K562 (cell line): ENCODE data around the gene IL1B. TPM values are rescaled to one million over a fixed set of nuclear protein-coding genes. Genes with fewer than 3 reads are reported as not detected.

Experiments
- COPS2 ChIP-seq: fragments of 450-650 bp; conservative IDR thresholded peaks from 2 replicates; pipeline ENCODE4 v1.6.1; 2016; ENCODE audit warnings: mild to moderate bottlenecking, moderate library complexity
- E2F6 ChIP-seq, 2 experiments: IDR thresholded peaks; 2 replicates each; pipeline ENCODE4 v1.6.1; 2011; ENCODE audit warnings: borderline replicate concordance in 1 of 2, control low read depth in 1 of 2, low read depth in 1 of 2, low read length in 1 of 2, mild to moderate bottlenecking in 1 of 2, mixed read lengths in 1 of 2, moderate library complexity in 1 of 2; ENCODE audit not compliant: insufficient read depth in 1 of 2, insufficient read length in 1 of 2, poor library complexity in 1 of 2, severe bottlenecking in 1 of 2; ENCODE audit errors: extremely low read depth in 1 of 2
- ELF1 ChIP-seq: fragments of 200-800 bp; sonication (Bioruptor generic); IDR thresholded peaks from 2 replicates; pipeline ENCODE4 v1.6.1; 2016; ENCODE audit warnings: missing genetic modification characterization, missing compliant biosample characterization
- EZH2 ChIP-seq: IDR thresholded peaks from 2 replicates; pipeline ENCODE4 v1.6.1; 2012; ENCODE audit warnings: low read depth, mild to moderate bottlenecking, inconsistent platforms, low read length, borderline replicate concordance
- GABPB1 ChIP-seq: sonication (generic); formaldehyde crosslinking; IDR thresholded peaks from 2 replicates; pipeline ENCODE4 v1.8.0; 2022; ENCODE audit warnings: mild to moderate bottlenecking, missing genetic modification reagents
- HBP1 ChIP-seq: fragments of 450-650 bp; formaldehyde crosslinking; IDR thresholded peaks from 2 replicates; pipeline ENCODE4 v1.4.0; 2022; ENCODE audit warnings: missing genetic modification characterization
- HDAC3 ChIP-seq: fragments of 450-650 bp; IDR thresholded peaks from 2 replicates; pipeline ENCODE4 v1.6.1; 2018; ENCODE audit warnings: borderline replicate concordance, mild to moderate bottlenecking, moderate library complexity; ENCODE audit not compliant: partially characterized antibody
- HDAC8 ChIP-seq: fragments of 450-650 bp; IDR thresholded peaks from 2 replicates; pipeline ENCODE4 v1.6.1; 2016; ENCODE audit warnings: mild to moderate bottlenecking, missing genetic modification characterization, moderate library complexity, missing compliant biosample characterization
- HMGXB4 ChIP-seq: sonication (generic); formaldehyde crosslinking; IDR thresholded peaks from 2 replicates; pipeline ENCODE4 v1.8.1; 2023; ENCODE audit warnings: mild to moderate bottlenecking, missing genetic modification reagents
- HOXB6 ChIP-seq: fragments of 250-450 bp; sonication (Bioruptor Pico); IDR thresholded peaks from 2 replicates; pipeline ENCODE4 v1.5.1; 2022; ENCODE audit warnings: mild to moderate bottlenecking, borderline replicate concordance
- NR4A1 ChIP-seq, 2 experiments: fragments of 250-450 bp in 1 of 2; fragments of 450-650 bp in 1 of 2; sonication (Bioruptor Pico) in 1 of 2; IDR thresholded peaks; 2 replicates each; pipeline versions ENCODE4 v1.4.0 to v1.6.1; 2016 to 2020; ENCODE audit warnings: mild to moderate bottlenecking in 2 of 2, missing compliant biosample characterization in 1 of 2, missing genetic modification characterization in 1 of 2, moderate library complexity in 1 of 2
- PTTG1 ChIP-seq: fragments of 450-650 bp; IDR thresholded peaks from 2 replicates; pipeline ENCODE4 v1.6.1; 2016; ENCODE audit warnings: low read depth, mild to moderate bottlenecking, missing genetic modification characterization, missing compliant biosample characterization
- RBM34 ChIP-seq: fragments of 200-400 bp; formaldehyde crosslinking; IDR thresholded peaks from 2 replicates; pipeline ENCODE4 v1.6.1; 2018; ENCODE audit warnings: low read length, borderline replicate concordance; ENCODE audit not compliant: insufficient read depth
- TAF15 ChIP-seq: fragments of 200-400 bp; formaldehyde crosslinking; IDR thresholded peaks from 2 replicates; pipeline ENCODE4 v1.6.1; 2017; ENCODE audit warnings: mild to moderate bottlenecking, low read depth, low read length, moderate library complexity
- TEAD1 ChIP-seq, 2 experiments: fragments of 450-650 bp in 1 of 2; sonication (generic) in 1 of 2; formaldehyde crosslinking; IDR thresholded peaks; 2 replicates each; pipeline versions ENCODE4 v1.4.0 to v1.8.0; 2020 to 2022; ENCODE audit warnings: mild to moderate bottlenecking in 2 of 2, missing genetic modification reagents in 1 of 2
- THRA ChIP-seq: fragments of 450-650 bp; IDR thresholded peaks from 2 replicates; pipeline ENCODE4 v1.6.1; 2017; ENCODE audit warnings: mild to moderate bottlenecking, moderate library complexity
- ZBED1 ChIP-seq: IDR thresholded peaks from 2 replicates; pipeline ENCODE4 v1.6.1; 2014
- ZNF263 ChIP-seq: sonication (generic); formaldehyde crosslinking; IDR thresholded peaks from 2 replicates; pipeline ENCODE4 v1.8.0; 2022; ENCODE audit warnings: mild to moderate bottlenecking, missing genetic modification reagents, borderline replicate concordance
- ZNF408 ChIP-seq: fragments of 250-450 bp; sonication (Bioruptor Pico); IDR thresholded peaks from 2 replicates; pipeline ENCODE4 v1.4.0; 2020; ENCODE audit warnings: low read depth, mild to moderate bottlenecking, moderate library complexity
- polyA plus RNA-seq, 8 experiments: library from polyadenylated mRNA; depleted of rRNA in 4 of 8; stranded (reverse) in 5 of 8; unstranded in 3 of 8; fragments of >200 nt; fragmentation: Nextera tagmentation in 2 of 8; fragmentation: Illumina TruSeq in 1 of 8; extraction: Ambion mirVana in 2 of 8; extraction: Trizol in 1 of 8; gene quantifications; 2 replicates each; pipeline versions ENCODE4 v1.2.1 to v1.2.3, GENCODE V29; 2011 to 2014; ENCODE audit warnings: inconsistent platforms in 1 of 8, missing spikeins in 1 of 8
- total RNA-seq, 7 experiments: library from RNA; depleted of rRNA in 6 of 7; stranded (reverse); fragments of >200 nt in 6 of 7; fragmentation: Illumina TruSeq in 2 of 7; extraction: Trizol in 2 of 7; gene quantifications; 2 replicates each; pipeline versions ENCODE4 v1.2.1 to v1.2.3, GENCODE V29; 2011 to 2021; ENCODE audit warnings: low replicate concordance in 1 of 7
- TF ChIP-seq, protein P1 (sequence below): fragments of 450-650 bp; IDR thresholded peaks from 2 replicates; pipeline ENCODE4 v1.6.1; 2014; ENCODE audit warnings: low read depth, mild to moderate bottlenecking, moderate library complexity, borderline replicate concordance

Gene IL1B
- total and polyA plus RNA-seq, 9 of the 15 experiments (the other 6 are each of a cell fraction or from before 2014, with no cell fraction given): 0.29 TPM; not detected in 8

DNA sequence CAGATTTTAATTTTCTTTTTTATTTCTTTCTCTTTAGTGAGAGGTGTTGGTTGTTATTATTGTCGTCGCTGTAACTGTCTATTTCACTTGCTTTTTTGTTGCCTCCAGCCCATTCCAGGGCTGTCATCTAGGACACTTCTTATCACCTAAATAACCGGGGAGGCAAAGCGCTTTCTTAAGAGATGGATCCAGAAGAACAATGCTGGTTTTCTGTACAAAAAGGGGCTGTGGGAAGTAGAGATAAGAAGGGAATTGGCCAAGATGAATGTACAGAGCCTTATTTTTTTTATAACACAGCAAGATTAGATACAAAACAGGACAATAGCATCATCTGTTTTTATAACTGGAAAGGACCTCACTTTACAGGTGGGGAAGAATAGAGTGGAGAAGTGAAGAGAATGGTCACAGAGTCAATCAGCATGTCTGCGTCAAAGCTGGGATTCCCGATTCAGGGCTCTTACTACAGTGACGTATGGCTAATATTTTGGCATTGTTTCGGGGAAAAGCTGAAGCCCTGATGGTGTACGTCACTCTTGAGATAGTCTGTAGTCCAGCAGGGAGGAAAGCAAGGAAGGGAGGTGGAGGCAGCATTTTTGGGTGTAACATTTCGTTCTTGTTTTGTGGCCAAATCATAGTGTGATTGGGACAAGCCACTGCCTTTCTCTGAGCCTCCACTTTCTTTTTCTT lies 23.2 kb downstream of the IL1B start (continued):
- 0 out of 4 replicates have a peak, but pooled peaks of 1 of the 2 experiments have one; percentile 21 for TF ChIP-seq TEAD1 (CRISPR knock-in tag; IDR thresholded peaks at IDR 0.05)
- TF ChIP-seq COPS2: no peak
- no peak for TF ChIP-seq GABPB1 (CRISPR knock-in tag)
- no peak for TF ChIP-seq NR4A1 (CRISPR knock-in tag; IDR thresholded peaks at IDR 0.05)
- 0 out of 2 replicates have a peak, but pooled peaks have one; percentile 49 for TF ChIP-seq NR4A1 (tag; IDR thresholded peaks at IDR 0.05)
- TF ChIP-seq ZNF408 (CRISPR knock-in tag): no peak
- no peak for TF ChIP-seq EZH2
- no peak for TF ChIP-seq ZNF263
- TF ChIP-seq E2F6 (IDR thresholded peaks at IDR 0.05; ENCODE audit: borderline replicate concordance in 1 of 2, extremely low read depth in 1 of 2, insufficient read depth in 1 of 2, insufficient read length in 1 of 2, low read depth in 1 of 2, low read length in 1 of 2, poor library complexity in 1 of 2, severe bottlenecking in 1 of 2): no peak
- no peak for TF ChIP-seq ELF1
- TF ChIP-seq THRA: no peak
- no peak for TF ChIP-seq TAF15
- TF ChIP-seq HOXB6: no peak
- TF ChIP-seq HDAC3: no peak
- TF ChIP-seq HDAC8 (tag): no peak
- TF ChIP-seq ZBED1: no peak
- no peak for TF ChIP-seq HBP1
- no peak for TF ChIP-seq PTTG1 (tag)
- TF ChIP-seq, protein P1, sequence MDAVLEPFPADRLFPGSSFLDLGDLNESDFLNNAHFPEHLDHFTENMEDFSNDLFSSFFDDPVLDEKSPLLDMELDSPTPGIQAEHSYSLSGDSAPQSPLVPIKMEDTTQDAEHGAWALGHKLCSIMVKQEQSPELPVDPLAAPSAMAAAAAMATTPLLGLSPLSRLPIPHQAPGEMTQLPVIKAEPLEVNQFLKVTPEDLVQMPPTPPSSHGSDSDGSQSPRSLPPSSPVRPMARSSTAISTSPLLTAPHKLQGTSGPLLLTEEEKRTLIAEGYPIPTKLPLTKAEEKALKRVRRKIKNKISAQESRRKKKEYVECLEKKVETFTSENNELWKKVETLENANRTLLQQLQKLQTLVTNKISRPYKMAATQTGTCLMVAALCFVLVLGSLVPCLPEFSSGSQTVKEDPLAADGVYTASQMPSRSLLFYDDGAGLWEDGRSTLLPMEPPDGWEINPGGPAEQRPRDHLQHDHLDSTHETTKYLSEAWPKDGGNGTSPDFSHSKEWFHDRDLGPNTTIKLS: no peak
- no peak for TF ChIP-seq HMGXB4 (CRISPR knock-in tag)
- TF ChIP-seq RBM34: no peak
